NAMALWA (cell line): ENCODE results near the gene SESN1.

ENCODE experiments used
- DNase-seq: peaks from one replicate; pipeline ENCODE4 v3.0.0-alpha.2; 2015; ENCODE audit warnings: low spot score

SESN1 gene

GRCh38 chr6:109060571-109060970 lies 34.1 kb downstream of the SESN1 start:
- no peak for DNase-seq

GRCh38 chr6:109059571-109060021 lies 35.0 kb downstream of the SESN1 start:
- DNase-seq, result no peak

- no peak for DNase-seq
These were observed 35.5 kb downstream of the SESN1 start for GRCh38 chr6:109059153-109059552.

- DNase-seq, result no peak
These were observed 36.0 kb downstream of the SESN1 start for GRCh38 chr6:109058620-109059019.

GRCh38 chr6:109056661-109057060 lies 38.0 kb downstream of the SESN1 start:
- no peak for DNase-seq

GRCh38 chr6:109055771-109056235 lies 38.8 kb downstream of the SESN1 start:
- no peak for DNase-seq

- DNase-seq, result no peak
These were observed 41.3 kb downstream of the SESN1 start for GRCh38 chr6:109053336-109053735.

GRCh38 chr6:109052852-109053251 lies 41.8 kb downstream of the SESN1 start:
- no peak for DNase-seq

- peak; percentile 20 for DNase-seq
These were observed 42.5 kb downstream of the SESN1 start for GRCh38 chr6:109052018-109052651.

GRCh38 chr6:109051301-109052017 lies 43.2 kb downstream of the SESN1 start:
- DNase-seq, result no peak

- no peak for DNase-seq
These were observed 44.1 kb downstream of the SESN1 start for GRCh38 chr6:109050447-109051102.

GRCh38 chr6:109050012-109050411 lies 44.6 kb downstream of the SESN1 start:
- no peak for DNase-seq

- DNase-seq, result no peak
These were observed 45.8 kb downstream of the SESN1 start for GRCh38 chr6:109048670-109049415.

GRCh38 chr6:109048176-109048575 lies 46.5 kb downstream of the SESN1 start:
- no peak for DNase-seq

GRCh38 chr6:109045493-109045892 lies 49.2 kb downstream of the SESN1 start:
- no peak for DNase-seq

- no peak for DNase-seq
These were observed 54.9 kb downstream of the SESN1 start for GRCh38 chr6:109039795-109040194.

- no peak for DNase-seq
These were observed 55.7 kb downstream of the SESN1 start for GRCh38 chr6:109038837-109039398.

GRCh38 chr6:109036574-109037294 lies 57.9 kb downstream of the SESN1 start:
- no peak for DNase-seq

- DNase-seq, result no peak
These were observed 60.1 kb downstream of the SESN1 start for GRCh38 chr6:109034526-109034925.

GRCh38 chr6:109033655-109034054 lies 61.0 kb downstream of the SESN1 start:
- DNase-seq, result no peak

- DNase-seq, result no peak
These were observed 63.2 kb downstream of the SESN1 start for GRCh38 chr6:109031416-109031815.
